HG02571 (cell line): ENCODE results near the gene RELA.

Experiments
- ATAC-seq: cut with Tn5 transposase; IDR thresholded peaks from one replicate; pipeline ENCODE4 v1.9.1; 2021; ENCODE audit warnings: mild to moderate bottlenecking, moderate library complexity; ENCODE audit not compliant: unreplicated experiment

Gene RELA

DNA sequence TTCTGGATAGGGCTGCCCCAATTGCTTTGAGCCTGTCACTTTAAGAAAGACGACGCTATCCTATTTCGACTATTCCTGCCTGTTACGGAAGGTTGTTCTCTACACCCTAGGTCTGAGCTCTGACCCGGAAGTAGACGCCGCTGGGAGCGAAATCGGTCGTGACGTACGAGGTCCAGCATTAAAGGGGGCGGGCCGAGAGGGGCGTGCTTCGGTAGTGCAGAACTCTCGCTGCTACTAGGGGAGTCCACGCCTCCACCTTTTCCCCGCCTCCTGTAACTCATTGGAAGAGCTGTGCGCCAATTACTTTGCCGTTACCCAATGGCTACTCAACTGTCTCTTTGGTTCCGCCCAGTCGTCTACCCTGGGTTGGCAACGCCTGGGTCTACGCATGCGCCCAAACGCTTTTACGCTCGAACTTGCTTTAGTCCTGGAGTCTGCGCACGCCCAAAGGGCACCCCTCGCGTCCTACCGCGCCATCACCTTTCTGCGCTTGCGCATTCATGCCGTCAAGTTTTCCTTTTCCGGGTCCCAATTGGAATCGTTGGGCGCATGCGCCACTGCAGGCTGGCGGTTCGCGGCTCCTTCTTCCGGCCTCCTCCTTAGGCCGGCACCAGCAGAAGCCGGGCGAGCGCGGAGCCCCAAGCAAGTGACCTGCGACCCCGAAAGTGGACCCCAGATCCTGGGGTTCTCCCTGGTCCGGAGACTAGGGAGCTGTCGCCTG is 47.3 kb downstream of the RELA start, which contains the start of gene PCNX3:
Gene PCNX3, plus strand, starts transcription at position 548 of the 721 bp plus-strand sequence. CDS start 536 bp downstream, outside the sequence.
- peak; percentile 73 for ATAC-seq

DNA sequence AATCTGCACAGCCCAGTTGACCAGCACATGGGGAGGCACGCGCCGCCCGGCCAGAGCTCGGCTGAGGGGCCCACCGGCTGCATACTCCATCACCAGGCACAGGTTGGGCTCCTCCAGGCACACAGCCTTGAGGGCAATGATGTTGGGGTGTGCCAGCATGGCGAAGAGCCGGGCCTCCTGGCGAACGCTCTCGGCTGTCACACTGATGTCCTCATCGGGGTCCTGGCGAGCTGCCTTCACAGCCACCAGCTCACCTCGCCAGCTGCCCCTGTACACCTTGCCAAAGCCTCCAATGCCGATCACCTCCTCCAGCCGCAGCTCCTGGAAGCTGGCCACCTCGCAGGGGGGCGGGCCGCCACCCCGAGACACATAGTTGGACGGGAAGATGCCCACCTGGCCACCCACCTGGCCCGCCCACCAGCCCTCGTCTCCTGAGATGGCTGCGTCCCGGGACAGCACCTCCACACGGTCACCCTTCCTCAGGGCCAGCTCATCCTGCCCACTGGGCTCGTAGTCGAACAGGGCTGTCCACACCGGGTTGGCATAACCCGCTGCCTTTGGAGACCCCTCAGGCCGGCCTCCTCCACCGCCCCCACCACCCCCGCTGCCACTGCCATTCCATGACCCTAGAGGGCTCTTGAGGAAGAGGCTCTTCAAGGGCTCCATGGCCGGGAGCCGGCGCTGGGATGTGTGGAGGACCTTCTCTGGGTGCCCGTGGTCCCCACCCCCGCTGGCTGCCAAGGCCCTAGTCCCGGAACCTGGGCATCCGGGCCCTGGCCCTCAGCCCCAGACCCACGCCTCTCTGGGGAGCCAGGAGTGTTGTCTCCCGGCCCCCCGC is 49.4 kb downstream of the RELA start:
- ATAC-seq = no peak

DNA sequence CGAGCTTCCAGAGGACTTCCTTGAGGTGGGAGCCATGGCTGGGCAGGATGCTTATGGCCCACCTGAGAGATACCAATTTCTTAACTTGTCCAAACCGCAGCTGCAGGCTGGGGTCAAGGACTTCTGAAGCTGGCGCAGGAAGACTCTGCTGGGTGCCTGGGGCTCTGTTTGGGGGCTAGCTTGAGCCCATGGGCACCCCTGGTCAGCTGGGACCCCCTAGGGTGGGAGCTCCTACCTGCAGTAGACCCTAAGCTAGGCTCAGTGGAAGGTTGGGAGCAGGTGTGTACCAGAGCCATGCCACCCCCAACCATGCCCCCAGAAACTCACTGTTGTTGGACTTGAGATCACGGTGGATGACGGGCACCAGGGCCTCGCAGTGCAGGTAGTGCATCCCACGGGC is 50.0 kb downstream of the RELA start:
- no peak for ATAC-seq

DNA sequence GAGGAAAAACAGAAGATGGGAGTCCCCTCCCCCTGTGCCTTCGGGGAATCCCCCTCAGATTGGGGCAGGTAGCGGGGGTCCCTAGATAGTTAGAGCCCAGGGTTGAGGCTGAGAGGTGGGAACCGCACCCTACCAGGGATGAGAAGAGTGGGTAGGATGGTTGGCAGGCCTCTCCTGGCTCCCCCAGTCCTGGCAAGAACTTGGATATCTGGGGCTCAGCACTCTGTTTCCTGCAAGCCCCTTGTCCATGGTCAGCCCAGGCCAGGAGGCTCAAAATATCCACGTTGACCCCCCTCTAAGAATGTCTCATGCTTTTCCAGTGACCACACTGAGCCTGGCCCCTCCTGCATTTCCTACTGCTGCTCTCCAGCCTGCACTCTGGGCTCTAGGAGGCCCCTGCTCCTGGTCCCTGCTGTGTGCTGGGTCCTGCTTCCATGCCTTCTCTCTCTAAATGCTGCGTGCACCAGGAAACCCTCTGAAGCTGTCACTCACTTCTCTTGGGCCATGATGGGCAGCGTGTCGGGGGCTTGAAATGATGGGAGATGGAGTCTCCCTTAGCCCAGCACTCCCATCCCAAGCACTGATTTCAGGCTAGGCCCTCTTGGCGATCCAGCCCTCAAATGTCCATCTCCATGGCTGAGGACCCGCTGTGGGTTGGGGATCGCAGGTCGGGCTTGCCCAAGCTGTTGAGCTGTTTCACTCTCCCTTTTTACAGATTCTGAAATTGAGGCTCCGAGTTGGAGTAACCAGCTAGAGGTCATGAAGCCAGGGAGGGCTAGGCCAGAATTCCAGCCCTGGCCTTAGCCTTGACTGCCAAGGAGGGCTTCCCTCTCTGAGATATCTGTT is 50.7 kb downstream of the RELA start:
- no peak for ATAC-seq

DNA sequence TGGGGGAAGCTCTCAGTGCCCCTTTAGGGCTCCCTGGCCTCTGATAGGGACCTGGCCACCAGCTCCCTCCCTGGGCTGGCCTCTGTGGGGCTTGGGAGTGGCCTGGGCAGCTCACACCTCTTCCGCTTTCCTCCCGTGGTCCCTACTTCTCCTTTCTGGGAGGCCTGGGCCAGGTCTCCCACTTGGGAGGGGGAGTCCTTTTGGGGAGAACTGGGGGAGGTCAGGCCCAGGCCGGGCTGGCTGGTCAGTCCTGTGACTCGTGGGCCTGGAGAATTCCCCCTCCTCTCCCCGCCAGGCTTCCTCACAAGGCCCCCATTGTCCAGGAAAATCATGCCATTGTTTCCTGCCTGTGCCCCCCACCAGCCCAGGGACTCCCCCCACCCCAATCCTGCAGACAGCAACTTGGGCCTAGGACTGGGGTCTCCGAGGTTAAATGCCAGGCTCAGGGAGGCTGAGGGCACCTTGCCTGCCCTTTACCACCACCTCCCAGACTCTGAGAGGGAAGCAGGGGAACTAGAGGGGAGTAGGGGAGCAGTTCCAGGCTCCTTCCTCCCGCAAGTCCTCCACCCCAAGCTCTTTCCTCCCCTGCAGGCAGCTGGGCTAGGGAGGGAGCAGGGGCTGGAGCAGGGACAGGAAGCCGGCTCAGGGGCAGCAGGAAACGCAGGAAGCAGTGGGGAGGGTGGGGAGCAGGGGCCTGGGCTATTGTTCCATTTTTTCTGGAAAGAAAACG is 51.5 kb downstream of the RELA start:
- ATAC-seq = no peak

DNA sequence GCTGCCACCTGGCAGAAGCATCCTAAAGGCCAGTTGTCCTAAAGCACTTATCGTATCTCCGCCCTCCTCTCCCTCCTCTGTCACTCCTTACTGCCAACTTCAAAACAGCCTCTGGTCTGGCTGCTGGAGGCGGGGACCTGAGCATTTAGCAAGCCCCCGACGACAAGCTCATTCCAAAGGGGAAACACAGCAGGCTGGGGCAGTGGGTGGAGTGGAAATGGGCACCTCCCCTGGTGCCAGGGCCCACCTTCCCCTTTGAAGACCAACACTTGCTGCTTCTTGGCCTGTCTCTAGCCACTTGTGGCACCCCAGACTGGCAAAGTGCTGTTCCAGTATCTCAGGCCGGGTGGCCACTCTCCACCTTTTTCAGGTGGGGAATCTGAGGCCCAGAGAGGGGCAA is 52.3 kb downstream of the RELA start:
- ATAC-seq = no peak

DNA sequence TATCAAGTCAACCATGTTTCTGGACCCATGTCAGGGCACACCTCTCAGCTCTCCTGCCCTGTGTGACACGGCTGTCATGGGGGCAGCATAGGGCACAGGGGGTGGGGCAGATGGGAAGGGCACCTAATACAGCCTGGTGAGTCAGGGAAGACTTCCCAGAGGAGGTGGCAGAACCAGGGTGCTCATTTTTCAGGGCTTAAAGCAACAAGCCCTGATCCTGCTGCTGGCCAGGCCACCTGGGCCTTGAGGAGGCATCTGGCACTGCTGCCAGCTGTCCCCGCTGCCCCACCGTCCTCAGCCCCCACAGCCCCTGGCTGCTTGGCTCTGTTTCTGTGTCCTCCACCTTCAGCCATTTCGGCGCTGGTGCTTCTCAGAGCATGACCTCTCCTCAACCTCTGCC is 53.1 kb downstream of the RELA start:
- no peak for ATAC-seq

DNA sequence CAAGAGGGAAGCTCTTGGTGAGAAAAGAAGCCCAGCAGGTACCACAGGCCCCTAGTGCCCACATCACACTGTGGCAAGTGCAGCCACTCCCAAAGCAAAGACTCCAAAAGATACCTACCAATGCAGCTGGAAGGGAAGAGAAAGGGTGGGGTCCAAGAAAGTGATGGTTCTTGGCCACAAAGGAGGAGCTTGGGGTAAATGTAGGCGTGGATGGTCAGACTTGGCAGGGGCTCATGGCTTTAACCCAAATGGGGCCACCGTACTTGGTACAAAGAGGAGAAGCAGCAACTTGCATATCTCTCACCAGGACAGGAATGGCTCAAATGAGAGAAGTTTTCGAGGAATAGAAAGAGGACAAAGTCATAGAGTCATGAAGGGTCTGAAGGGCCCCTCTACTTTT is 53.5 kb downstream of the RELA start:
- no peak for ATAC-seq

DNA sequence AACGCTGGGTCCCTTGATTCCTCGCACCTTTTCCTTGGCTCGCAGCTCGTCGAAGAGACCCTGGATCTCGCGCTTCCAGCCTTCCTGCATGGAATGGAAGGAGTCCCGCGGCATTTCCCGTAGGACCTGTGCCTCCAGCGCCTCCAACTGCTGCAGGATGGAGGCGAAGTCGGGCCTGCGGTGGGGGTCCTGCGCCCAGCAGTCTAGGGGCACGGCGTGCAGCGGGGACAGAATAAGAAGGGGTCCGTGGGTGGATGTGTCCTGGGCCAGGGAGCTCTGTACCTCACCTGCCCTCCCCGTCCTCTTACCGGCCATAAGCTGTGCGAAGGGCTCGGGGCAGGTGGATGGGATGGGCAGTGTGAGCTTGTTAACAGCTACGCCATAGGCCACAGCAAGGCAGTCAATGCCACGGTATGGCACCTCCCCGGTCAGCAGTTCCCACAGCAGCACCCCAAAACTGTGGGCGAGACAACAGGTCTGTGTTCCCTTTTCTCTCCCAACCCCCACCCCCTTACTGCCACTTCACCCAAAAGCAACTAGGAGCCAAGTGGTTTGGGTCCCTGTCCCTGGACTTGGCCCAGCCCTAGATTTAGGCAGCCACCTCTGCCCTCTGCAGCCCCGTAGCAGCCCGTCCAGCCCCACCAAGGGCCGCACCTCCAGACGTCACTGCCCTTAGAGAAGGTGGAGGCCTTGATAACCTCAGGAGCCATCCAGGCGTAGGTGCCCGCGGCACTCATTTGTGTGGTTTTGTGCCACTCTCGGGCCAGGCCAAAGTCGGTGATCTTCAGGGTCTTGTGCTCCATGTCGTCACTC is 54.9 kb downstream of the RELA start:
- ATAC-seq = no peak

DNA sequence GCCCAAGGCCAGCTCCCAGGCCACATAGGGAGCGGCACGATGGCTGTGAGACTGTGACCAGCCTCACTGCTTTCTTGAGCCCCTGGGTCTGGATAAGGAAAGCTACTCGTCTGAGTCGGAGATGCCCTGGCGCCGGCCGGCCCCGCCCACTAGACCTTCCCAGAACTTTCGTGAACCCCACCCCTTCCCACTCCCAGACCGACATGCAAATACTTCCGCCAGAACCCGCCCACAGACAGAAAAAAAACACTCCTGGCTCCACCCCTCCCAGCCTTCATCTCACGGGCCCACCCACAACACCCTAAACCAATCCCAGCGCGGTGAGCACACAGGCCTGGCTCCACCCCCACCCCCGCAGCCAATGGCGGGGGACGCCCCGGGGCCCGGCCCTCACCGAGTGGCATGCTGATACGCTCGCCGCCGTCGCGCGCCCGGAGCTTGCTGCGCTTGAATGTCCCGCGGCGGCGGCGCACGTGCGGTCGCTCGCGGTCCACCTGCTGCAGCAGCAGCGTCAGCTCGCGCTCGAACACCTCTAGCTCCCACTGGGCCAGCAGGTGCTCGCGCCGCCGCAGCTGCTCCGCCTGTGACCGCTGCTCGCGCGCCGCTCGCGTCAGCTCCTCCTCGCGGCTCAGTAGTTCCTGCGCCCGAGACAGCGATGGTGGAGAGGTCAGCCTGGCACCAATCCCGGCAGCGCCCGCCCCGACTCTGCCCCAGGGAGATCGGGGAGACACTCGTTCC is 55.7 kb downstream of the RELA start:
- no peak for ATAC-seq

DNA sequence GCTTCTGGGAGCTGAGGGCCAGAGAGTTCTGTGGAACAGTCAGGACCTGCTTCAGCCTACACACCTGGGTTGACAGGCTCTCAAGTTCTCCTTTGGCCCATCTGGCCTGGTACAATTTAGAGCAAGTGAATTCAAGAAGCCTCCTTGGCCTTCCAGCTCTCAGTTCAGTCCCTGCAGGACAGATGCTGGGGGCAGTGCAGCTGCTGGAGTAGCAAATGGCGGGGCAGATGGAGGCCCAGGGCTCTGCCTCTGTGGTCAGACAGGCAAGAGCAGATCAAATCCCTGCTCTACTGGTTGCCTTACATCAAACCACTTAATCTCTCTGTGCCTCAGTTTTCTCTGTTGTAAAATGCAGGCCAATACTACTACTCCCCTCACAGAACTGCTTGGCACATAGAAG is 58.5 kb downstream of the RELA start:
- no peak for ATAC-seq
